Spleen (tissue), 11 donors: Measurements from ENCODE around the gene ZIC1. TPM values are rescaled to one million over a fixed set of nuclear protein-coding genes. Genes with fewer than 3 reads are reported as not detected.

ENCODE experiments used
- DNase-seq: peaks from one replicate; pipeline ENCODE4 v3.0.0-alpha.2; 2020
- H3K27ac ChIP-seq, 8 donors: fragments of 200-600 bp; sonication (generic) in 7 of 8; 1 replicate in 4 of 8; 2 replicates in 4 of 8; pipeline versions ENCODE4 v1.5.0 to v1.8.0; 2016 to 2021; ENCODE audit warnings: inconsistent platforms in 4 of 8, mild to moderate bottlenecking in 4 of 8, moderate library complexity in 1 of 8
- H3K27me3 ChIP-seq, 7 donors: fragments of 200-600 bp; sonication (generic) in 6 of 7; replicated peaks in 1 of 7; 1 replicate in 4 of 7; 2 replicates in 3 of 7; pipeline versions ENCODE4 v1.5.0 to v1.8.0; 2016 to 2021; ENCODE audit warnings: inconsistent platforms in 3 of 7, mild to moderate bottlenecking in 1 of 7
- H3K36me3 ChIP-seq, 6 donors: fragments of 200-600 bp; sonication (generic) in 5 of 6; 1 replicate in 4 of 6; 2 replicates in 2 of 6; pipeline versions ENCODE4 v1.5.0 to v1.8.0; 2016 to 2021; ENCODE audit warnings: inconsistent platforms in 2 of 6
- H3K4me1 ChIP-seq, 6 donors: fragments of 200-600 bp; sonication (generic) in 5 of 6; 1 replicate in 3 of 6; 2 replicates in 3 of 6; pipeline versions ENCODE4 v1.5.0 to v1.8.0; 2016 to 2021; ENCODE audit warnings: inconsistent platforms in 3 of 6
- H3K4me3 ChIP-seq, 8 donors: fragments of 200-600 bp; sonication (generic) in 7 of 8; 1 replicate in 4 of 8; 2 replicates in 4 of 8; pipeline versions ENCODE4 v1.5.0 to v1.8.0; 2016 to 2021; ENCODE audit warnings: inconsistent platforms in 4 of 8, mild to moderate bottlenecking in 4 of 8, moderate library complexity in 2 of 8
- H3K9me3 ChIP-seq, 8 donors: fragments of 200-600 bp; sonication (generic) in 7 of 8; 1 replicate in 4 of 8; 2 replicates in 4 of 8; pipeline versions ENCODE4 v1.5.0 to v1.8.0; 2016 to 2021; ENCODE audit warnings: inconsistent platforms in 4 of 8
- CTCF ChIP-seq, 11 experiments: fragments of 200-600 bp in 7 of 11; fragments of 450-650 bp in 4 of 11; sonication (generic) in 4 of 11; IDR thresholded peaks in 8 of 11; conservative IDR thresholded peaks in 3 of 11; 1 replicate in 7 of 11; 2 replicates in 4 of 11; pipeline versions ENCODE4 v1.4.0 to v1.8.0; 2016 to 2021; ENCODE audit warnings: antibody characterized with exemption in 11 of 11, inconsistent platforms in 4 of 11, mild to moderate bottlenecking in 1 of 11
- POLR2A ChIP-seq, 3 donors: fragments of 450-650 bp; IDR thresholded peaks; one replicate each; pipeline ENCODE4 v1.5.1; 2017; ENCODE audit warnings: antibody characterized with exemption in 3 of 3, mild to moderate bottlenecking in 1 of 3
- POLR2AphosphoS5 ChIP-seq, 3 donors: sonication (generic); formaldehyde crosslinking; IDR thresholded peaks; one replicate each; pipeline ENCODE4 v1.5.1; 2017; ENCODE audit warnings: antibody characterized with exemption in 3 of 3
- WGBS, 5 donors: extraction: QIAGEN DNeasy Blood & Tissue Kit in 3 of 5; methylation state at CpG; one replicate each; pipeline versions ENCODE4 v1.1.5 to v1.1.7; 2013 to 2018; 5-methylcytosine and 5-hydroxymethylcytosine counted together
- intact Hi-C: fragments of 100-400 bp; cut with DNase I; formaldehyde crosslinking; loops from one replicate; pipeline ENCODE4 v1.15.0; 2023; ENCODE audit warnings: low total_unique reads
- polyA plus RNA-seq, 3 donors: library from polyadenylated mRNA; stranded (reverse); fragments of 200-250 nt; gene quantifications; one replicate each; pipeline ENCODE4 v1.2.1, GENCODE V29; 2013
- total RNA-seq, 7 donors: library from RNA; depleted of rRNA in 3 of 7; stranded (reverse); fragments of >200 nt in 3 of 7; fragmentation: NEBNext Ultra II Directional in 4 of 7; extraction: Animal tissue kit (Norgen Biotek cat#: 25700) in 4 of 7; gene quantifications; one replicate each; pipeline versions ENCODE4 v1.1.0 to v1.2.1, GENCODE V29; 2016 to 2021
- donor health status: healthy with polysubstance abuse.
- donor health status: DM: no; HTN: no; CAD: no; lungs with moderate emphysema.
- donor health status: DM: no; HTN: no; CAD: no.
- donor health status: Bipolar disorder and iron deficiency.
- donor health status: healthy.
- donor health status: DM: no; HTN: no; CAD: no.
- donor health status: DM: yes; HTN: yes; CAD: no.

ZIC1 gene
- total and polyA plus RNA-seq, 10 donors = not detected

- TF ChIP-seq CTCF (IDR thresholded peaks at IDR 0.05 in 8 of 11, conservative IDR thresholded peaks at IDR 0.05 in 3 of 11) (no peak), POLR2AphosphoS5 (IDR thresholded peaks at IDR 0.05) (no peak), POLR2A (IDR thresholded peaks at IDR 0.05) (no peak)
- DNase-seq = no peak
- intact Hi-C loops = no loop called here
These were observed 12.5 kb upstream of the ZIC1 start for GRCh38 chr3:147396712-147397046.

GRCh38 chr3:147397155-147397874 is 11.8 kb upstream of the ZIC1 start:
- DNase-seq = no peak
- H3K27me3 ChIP-seq = peaks cover 7 to 100% (median 92%) of the 10 kb centered on the region in 7 donors
- intact Hi-C loops = no loop called here
- H3K4me1 ChIP-seq = peaks cover 0 to 28% (median 13%) of the 10 kb centered on the region in 6 donors
- no peak overlapping the region for H3K27ac ChIP-seq
- TF ChIP-seq POLR2A (IDR thresholded peaks at IDR 0.05) (no peak), POLR2AphosphoS5 (IDR thresholded peaks at IDR 0.05) (no peak), CTCF (IDR thresholded peaks at IDR 0.05 in 8 of 11, conservative IDR thresholded peaks at IDR 0.05 in 3 of 11) (no peak)
- 5 to 10% (median 9%) methylated on average over 34 of the region's 34 CpGs for WGBS, 5 donors
- H3K4me3 ChIP-seq = no peak overlapping the region
- H3K9me3 ChIP-seq = peaks cover 0 to 41% (median 0%) of the 10 kb centered on the region in 8 donors
- H3K36me3 ChIP-seq = no peaks in the 10 kb centered on the region

More at GRCh38 chr3:147396712-147397046, 12.5 kb upstream of the ZIC1 start:
- no peaks in the 10 kb centered on the region for H3K36me3 ChIP-seq
- WGBS, 5 donors = 7 to 12% (median 11%) methylated on average over 17 of the region's 17 CpGs
- peaks cover 0 to 47% (median 0%) of the 10 kb centered on the region in 8 donors for H3K9me3 ChIP-seq
- H3K4me3 ChIP-seq = no peak overlapping the region
- H3K27me3 ChIP-seq = peaks cover 10 to 100% (median 94%) of the 10 kb centered on the region in 7 donors
- H3K27ac ChIP-seq = no peak overlapping the region
- H3K4me1 ChIP-seq = peaks cover 0 to 35% (median 16%) of the 10 kb centered on the region in 6 donors

- no peak overlapping the region for H3K4me3 ChIP-seq
- H3K27me3 ChIP-seq = peaks cover 7 to 100% (median 92%) of the 10 kb centered on the region in 7 donors
- peaks cover 0 to 20% (median 6%) of the 10 kb centered on the region in 6 donors for H3K4me1 ChIP-seq
These were observed 11.0 kb upstream of the ZIC1 start for GRCh38 chr3:147397875-147398812.

More at GRCh38 chr3:147397875-147398812, 11.0 kb upstream of the ZIC1 start:
- TF ChIP-seq POLR2A (IDR thresholded peaks at IDR 0.05) (no peak), CTCF (IDR thresholded peaks at IDR 0.05 in 8 of 11, conservative IDR thresholded peaks at IDR 0.05 in 3 of 11) (no peak)
- DNase-seq = peak; percentile 53
- H3K9me3 ChIP-seq = peaks cover 0 to 35% (median 0%) of the 10 kb centered on the region in 8 donors
- WGBS, 5 donors = 8 to 16% (median 10%) methylated on average over 38 to 46 of the region's 46 CpGs
- no peaks in the 10 kb centered on the region for H3K36me3 ChIP-seq
- intact Hi-C loops = no loop called here
- no peak overlapping the region for H3K27ac ChIP-seq
